Immature natural killer cell (primary cell): ENCODE results near the gene RNPC3. TPM values are rescaled to one million over a fixed set of nuclear protein-coding genes. Genes with fewer than 3 reads are reported as not detected.
A peak's percentile ranks its signal among the peaks of the same experiment; 100 is the strongest.
"Not testable (repeated sequence)": the region's sequence is repeated elsewhere in the genome, so short reads cannot be mapped to it uniquely, and the experiment has no call there.

Experiments used
- DNase-seq, 3 donors: peaks; one replicate each; pipeline ENCODE4 v3.0.0; 2022; ENCODE audit warnings: mixed read lengths in 1 of 3
- H3K27ac Mint-ChIP-seq, 6 donors: one replicate each; pipeline ENCODE4 v1.8.0; 2020; ENCODE audit warnings: mixed read lengths in 6 of 6, mild to moderate bottlenecking in 5 of 6, inconsistent platforms in 4 of 6, moderate library complexity in 3 of 6
- H3K27me3 Mint-ChIP-seq, 3 donors: one replicate each; pipeline ENCODE4 v1.8.0; 2020 to 2021; ENCODE audit warnings: low read depth in 3 of 3, mild to moderate bottlenecking in 3 of 3, mixed read lengths in 3 of 3, moderate library complexity in 3 of 3, inconsistent platforms in 1 of 3
- H3K36me3 Mint-ChIP-seq, 3 donors: one replicate each; pipeline ENCODE4 v1.8.0; 2020; ENCODE audit warnings: mixed read lengths in 3 of 3, inconsistent platforms in 2 of 3, mild to moderate bottlenecking in 2 of 3
- H3K4me1 Mint-ChIP-seq, 2 donors: one replicate each; pipeline ENCODE4 v1.8.0; 2020; ENCODE audit warnings: inconsistent platforms in 2 of 2, mild to moderate bottlenecking in 2 of 2, mixed read lengths in 2 of 2, moderate library complexity in 1 of 2
- H3K4me3 Mint-ChIP-seq, 5 donors: one replicate each; pipeline ENCODE4 v1.8.0; 2020; ENCODE audit warnings: mild to moderate bottlenecking in 5 of 5, mixed read lengths in 5 of 5, inconsistent platforms in 3 of 5, moderate library complexity in 3 of 5
- H3K9me3 Mint-ChIP-seq, 6 donors: one replicate each; pipeline ENCODE4 v1.8.0; 2020; ENCODE audit warnings: mild to moderate bottlenecking in 6 of 6, mixed read lengths in 6 of 6, inconsistent platforms in 4 of 6, moderate library complexity in 3 of 6
- polyA plus RNA-seq, 3 donors: library from polyadenylated mRNA; unstranded; fragments of 300-500 nt; fragmentation: Illumina TruSeq; gene quantifications; one replicate each; pipeline ENCODE4 v1.2.3, GENCODE V29; 2021

Gene RNPC3
- polyA plus RNA-seq, 3 donors from 2014 or later: 11.2 to 19.3 (median 11.7) TPM

DNA sequence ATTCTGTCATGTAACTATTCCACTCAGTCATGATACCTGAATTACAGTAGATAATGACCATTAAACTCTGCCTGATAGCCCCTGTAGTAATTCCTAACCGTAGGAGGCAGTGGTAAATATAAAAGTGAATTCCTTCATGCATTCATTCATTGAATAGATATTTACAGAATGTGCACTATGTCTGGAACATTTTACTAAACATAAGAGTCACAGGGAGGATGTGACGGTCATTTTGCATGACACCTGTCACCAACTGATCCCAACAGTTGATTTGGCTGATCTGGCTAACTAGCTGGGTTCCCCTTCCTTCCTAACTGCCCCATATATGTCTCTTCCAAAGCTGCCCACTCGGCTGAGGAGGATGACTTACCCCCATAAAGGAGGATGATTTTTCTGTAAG is 2.2 kb upstream of the RNPC3 start:
- no peaks in the 10 kb centered on the region for H3K9me3 Mint-ChIP-seq
- H3K27ac Mint-ChIP-seq: no peak overlapping the region
- no peak for DNase-seq
- H3K4me3 Mint-ChIP-seq: no peak overlapping the region
- H3K4me1 Mint-ChIP-seq: peaks cover 31 to 35% of the 10 kb centered on the region in 2 donors
- peaks cover 10 to 12% (median 10%) of the 10 kb centered on the region in 3 donors for H3K27me3 Mint-ChIP-seq
- peaks cover 0 to 5% (median 4%) of the 10 kb centered on the region in 3 donors for H3K36me3 Mint-ChIP-seq

DNA sequence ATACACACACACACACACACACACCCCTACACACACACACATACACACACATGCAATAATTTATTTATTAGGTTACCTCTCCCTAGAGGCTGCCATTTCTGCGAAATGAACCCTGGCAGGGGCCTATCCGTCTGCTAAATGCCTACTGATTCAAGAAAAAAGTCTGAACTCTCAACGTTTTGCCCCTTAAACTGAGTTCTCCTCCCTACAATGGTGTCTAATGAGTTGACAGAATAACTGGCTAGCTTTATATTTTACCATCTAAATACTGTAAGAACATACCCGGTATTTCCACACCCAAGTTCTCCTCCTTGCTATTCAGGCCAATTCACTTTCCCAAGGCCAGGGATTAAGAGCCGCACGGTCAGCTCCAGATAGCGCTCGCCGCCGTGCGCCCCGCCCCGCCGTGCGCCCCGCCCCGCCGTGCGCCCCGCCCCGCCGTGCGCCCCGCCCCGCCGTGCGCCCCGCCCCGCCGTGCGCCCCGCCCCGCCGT is 339 bp upstream of the RNPC3 start:
- H3K9me3 Mint-ChIP-seq: no peaks in the 10 kb centered on the region
- H3K36me3 Mint-ChIP-seq: peaks cover 0 to 8% (median 4%) of the 10 kb centered on the region in 3 donors
- peak overlapping the region; percentile 81 to 86 (median 84) for H3K4me3 Mint-ChIP-seq
- DNase-seq: peak in 1 of 3 donors; percentile 47
- H3K27me3 Mint-ChIP-seq: peaks cover 10 to 12% (median 10%) of the 10 kb centered on the region in 3 donors
- H3K27ac Mint-ChIP-seq: peak overlapping the region; percentile 52 to 96 (median 81)
- H3K4me1 Mint-ChIP-seq: peaks cover 42 to 52% of the 10 kb centered on the region in 2 donors

- Mint-ChIP-seq H3K4me1 (peaks cover 59 to 73% of the 10 kb centered on the region in 2 donors), H3K4me3 (peak overlapping the region; percentile 72 to 99 (median 98)), H3K36me3 (peaks cover 0 to 19% (median 13%) of the 10 kb centered on the region in 3 donors), H3K27ac (peak overlapping the region in 4 of 6 donors; percentile 47 to 96 (median 58)), H3K9me3 (no peaks in the 10 kb centered on the region), H3K27me3 (peaks cover 10 to 12% (median 10%) of the 10 kb centered on the region in 3 donors)
- DNase-seq: no peak
Measured at GRCh38 chr1:103527331-103527730, 1.8 kb downstream of the RNPC3 start.

- peaks cover 72 to 91% of the 10 kb centered on the region in 2 donors for H3K4me1 Mint-ChIP-seq
- no peak overlapping the region for H3K27ac Mint-ChIP-seq
- peaks cover 10% of the 10 kb centered on the region in 3 donors for H3K27me3 Mint-ChIP-seq
- DNase-seq: no peak
- H3K9me3 Mint-ChIP-seq: no peaks in the 10 kb centered on the region
- peaks cover 5 to 21% (median 19%) of the 10 kb centered on the region in 3 donors for H3K36me3 Mint-ChIP-seq
- H3K4me3 Mint-ChIP-seq: no peak overlapping the region
Measured at GRCh38 chr1:103529746-103530145, 4.2 kb downstream of the RNPC3 start.

DNA sequence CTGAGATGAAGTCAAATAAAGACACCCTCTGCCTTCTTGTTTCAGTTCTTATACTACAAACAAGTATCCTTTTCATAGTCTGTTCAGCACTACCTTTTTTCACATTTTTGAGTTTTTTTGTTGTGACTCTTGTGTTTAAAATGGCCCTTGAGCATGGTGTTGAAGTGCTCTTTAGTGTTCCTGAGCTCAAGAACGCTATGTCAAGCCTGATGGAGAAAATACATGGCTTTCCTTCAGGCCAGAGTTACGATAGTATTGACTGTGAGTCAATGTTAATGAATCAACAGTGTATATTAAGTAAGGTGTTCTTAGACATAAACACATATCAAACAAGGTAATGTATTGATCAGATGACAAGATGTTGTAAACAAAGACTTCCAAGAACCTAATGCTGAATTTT is 12.7 kb downstream of the RNPC3 start:
- no peak overlapping the region for H3K4me3 Mint-ChIP-seq
- peaks cover 25 to 46% (median 38%) of the 10 kb centered on the region in 3 donors for H3K36me3 Mint-ChIP-seq
- no peak overlapping the region for H3K27ac Mint-ChIP-seq
- peaks cover 8 to 21% of the 10 kb centered on the region in 2 donors for H3K4me1 Mint-ChIP-seq
- DNase-seq: no peak
- H3K27me3 Mint-ChIP-seq: no peaks in the 10 kb centered on the region
- H3K9me3 Mint-ChIP-seq: no peaks in the 10 kb centered on the region

DNA sequence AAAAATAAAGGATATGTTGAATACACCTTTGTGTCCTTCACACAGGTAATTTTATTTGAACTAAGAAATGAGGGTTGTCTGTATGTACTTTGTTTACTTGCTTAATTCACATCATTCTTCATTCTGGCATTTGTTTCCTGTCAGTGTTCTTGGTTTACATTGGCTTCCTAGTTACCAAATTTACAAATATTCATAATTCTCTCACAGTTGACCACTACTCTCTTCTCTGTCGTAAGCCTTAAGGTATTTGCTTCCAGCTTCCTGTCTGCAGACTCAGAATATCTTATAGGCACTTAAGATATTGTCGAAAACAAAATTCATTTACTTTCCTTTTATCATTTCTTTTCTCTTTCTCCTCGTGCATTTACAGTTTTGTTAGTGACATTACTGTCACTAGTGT is 15.9 kb downstream of the RNPC3 start:
- no peak for DNase-seq
- Mint-ChIP-seq H3K27me3 (no peaks in the 10 kb centered on the region), H3K4me1 (peaks cover 2 to 10% of the 10 kb centered on the region in 2 donors), H3K9me3 (no peaks in the 10 kb centered on the region), H3K27ac (no peak overlapping the region), H3K36me3 (peaks cover 25 to 50% (median 47%) of the 10 kb centered on the region in 3 donors), H3K4me3 (no peak overlapping the region)

DNA sequence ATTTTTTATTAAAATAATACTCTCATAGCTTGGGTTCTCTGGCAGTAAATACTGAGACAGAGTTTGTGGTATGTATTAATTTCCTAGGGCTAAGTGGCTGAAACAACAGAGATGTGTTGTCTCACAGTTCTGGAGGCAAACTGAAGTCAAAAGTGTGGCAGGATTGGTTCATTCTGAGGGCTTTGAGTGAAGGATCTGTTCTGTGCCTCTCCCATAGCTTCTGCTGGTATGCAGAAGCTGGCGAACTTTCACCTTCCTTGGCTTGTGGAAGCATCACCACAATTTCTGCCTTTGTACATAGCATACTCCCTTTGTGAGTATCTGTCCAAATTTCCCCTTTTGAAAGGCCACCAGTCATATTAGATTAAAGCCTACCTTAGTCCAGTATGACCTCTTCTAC is 21.0 kb downstream of the RNPC3 start:
- Mint-ChIP-seq H3K27me3 (peaks cover 0 to 5% (median 0%) of the 10 kb centered on the region in 3 donors), H3K4me1 (peaks cover 0 to 7% of the 10 kb centered on the region in 2 donors), H3K9me3 (no peaks in the 10 kb centered on the region), H3K36me3 (peaks cover 17 to 61% (median 57%) of the 10 kb centered on the region in 3 donors), H3K4me3 (no peak overlapping the region), H3K27ac (no peak overlapping the region)
- no peak for DNase-seq

DNA sequence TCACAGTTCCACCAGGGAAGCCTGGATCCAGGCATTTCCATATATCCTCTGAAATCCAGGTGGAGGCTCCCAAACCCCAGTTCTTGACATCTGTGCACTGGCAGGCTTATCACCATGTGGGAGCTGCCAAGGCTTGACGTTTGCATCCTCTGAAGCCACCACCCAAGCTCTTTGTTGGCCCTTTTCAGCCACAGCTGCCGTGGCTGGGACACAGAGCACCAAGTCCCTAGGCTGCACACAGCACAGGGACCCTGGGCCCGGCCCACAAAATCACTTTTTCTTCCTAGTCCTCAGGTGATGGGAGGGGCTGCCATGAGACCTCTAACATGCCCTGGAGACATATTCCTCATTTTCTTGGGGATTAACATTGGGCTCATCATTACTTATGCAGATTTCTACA is 22.3 kb downstream of the RNPC3 start:
- no peaks in the 10 kb centered on the region for H3K4me1 Mint-ChIP-seq
- H3K9me3 Mint-ChIP-seq: no peaks in the 10 kb centered on the region
- no peak overlapping the region for H3K4me3 Mint-ChIP-seq
- H3K36me3 Mint-ChIP-seq: peaks cover 9 to 58% (median 55%) of the 10 kb centered on the region in 3 donors
- peaks cover 0 to 5% (median 0%) of the 10 kb centered on the region in 3 donors for H3K27me3 Mint-ChIP-seq
- DNase-seq: no peak
- H3K27ac Mint-ChIP-seq: no peak overlapping the region

GRCh38 chr1:103560427-103560826 is 34.9 kb downstream of the RNPC3 start:
- no peak overlapping the region for H3K4me3 Mint-ChIP-seq
- DNase-seq: no peak
- H3K9me3 Mint-ChIP-seq: no peaks in the 10 kb centered on the region
- no peak overlapping the region for H3K27ac Mint-ChIP-seq
- H3K36me3 Mint-ChIP-seq: peaks cover 0 to 17% (median 4%) of the 10 kb centered on the region in 3 donors
- peaks cover 0 to 3% of the 10 kb centered on the region in 2 donors for H3K4me1 Mint-ChIP-seq
- H3K27me3 Mint-ChIP-seq: peaks cover 0 to 5% (median 2%) of the 10 kb centered on the region in 3 donors

- not testable (repeated sequence) for DNase-seq, H3K27ac Mint-ChIP-seq, H3K4me1 Mint-ChIP-seq, H3K27me3 Mint-ChIP-seq, H3K9me3 Mint-ChIP-seq, H3K4me3 Mint-ChIP-seq
- H3K36me3 Mint-ChIP-seq: peaks cover 0 to 10% (median 7%) of the 10 kb centered on the region in 3 donors
Measured at GRCh38 chr1:103561124-103561523, 35.6 kb downstream of the RNPC3 start.

- Mint-ChIP-seq H3K27ac (peak overlapping the region in 2 of 6 donors; percentile 8 to 9), H3K27me3 (peaks cover 0 to 3% (median 0%) of the 10 kb centered on the region in 3 donors), H3K4me1 (peaks cover 0 to 3% of the 10 kb centered on the region in 2 donors), H3K4me3 (no peak overlapping the region), H3K9me3 (no peaks in the 10 kb centered on the region), H3K36me3 (peaks cover 0 to 6% (median 4%) of the 10 kb centered on the region in 3 donors)
- DNase-seq: no peak
Measured at GRCh38 chr1:103561643-103562395, 36.3 kb downstream of the RNPC3 start.

- Mint-ChIP-seq H3K4me1 (peaks cover 0 to 3% of the 10 kb centered on the region in 2 donors), H3K36me3 (peaks cover 6 to 12% (median 7%) of the 10 kb centered on the region in 3 donors), H3K4me3 (no peak overlapping the region), H3K27ac (no peak overlapping the region), H3K9me3 (no peaks in the 10 kb centered on the region), H3K27me3 (peaks cover 0 to 3% (median 0%) of the 10 kb centered on the region in 3 donors)
- DNase-seq: no peak
Measured at GRCh38 chr1:103563056-103563455, 37.6 kb downstream of the RNPC3 start.

DNA sequence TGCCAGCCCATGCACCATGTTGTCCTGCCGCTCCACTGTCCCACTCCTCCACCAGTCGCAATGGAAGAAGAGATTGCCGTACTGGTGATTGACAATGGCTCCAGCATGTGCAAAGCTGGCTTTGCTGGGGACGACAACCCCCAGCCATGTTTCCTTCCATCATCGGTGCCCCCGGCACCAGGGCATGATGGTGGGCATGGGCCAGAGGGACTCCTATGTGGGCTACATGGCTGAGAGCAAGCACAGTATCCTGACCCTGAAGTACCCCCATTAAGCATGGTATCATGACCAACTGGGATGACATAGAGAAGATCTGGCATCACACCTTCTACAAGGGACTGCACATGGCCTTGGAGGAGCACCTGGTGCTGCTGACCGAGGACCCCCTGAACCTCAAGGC is 44.0 kb downstream of the RNPC3 start:
- no peaks in the 10 kb centered on the region for H3K9me3 Mint-ChIP-seq
- no peak for DNase-seq
- H3K27ac Mint-ChIP-seq: no peak overlapping the region
- no peak overlapping the region for H3K4me3 Mint-ChIP-seq
- H3K36me3 Mint-ChIP-seq: peaks cover 16 to 47% (median 31%) of the 10 kb centered on the region in 3 donors
- no peaks in the 10 kb centered on the region for H3K27me3 Mint-ChIP-seq
- H3K4me1 Mint-ChIP-seq: no peaks in the 10 kb centered on the region

DNA sequence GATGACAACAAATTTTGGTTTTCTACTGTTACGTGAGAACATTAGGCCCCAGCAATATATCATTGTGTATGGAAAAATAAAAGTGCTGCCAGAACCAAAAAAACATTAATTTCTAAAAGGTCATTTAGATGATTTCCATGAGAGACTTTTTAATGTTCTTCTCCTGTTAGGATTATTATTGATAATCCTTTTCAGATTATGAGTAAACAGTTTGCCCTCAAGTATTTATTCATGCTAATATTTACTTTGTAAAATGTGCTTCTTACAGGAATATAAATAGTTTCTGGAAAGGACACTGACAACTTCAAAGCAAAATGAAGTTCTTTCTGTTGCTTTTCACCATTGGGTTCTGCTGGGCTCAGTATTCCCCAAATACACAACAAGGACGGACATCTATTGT is 45.8 kb downstream of the RNPC3 start, which contains the start of gene AMY2B:
TSS of gene AMY2B (plus strand) at position 301 of the 400 bp plus-strand sequence. CDS start at position 315, 14 bp downstream.
- not testable (repeated sequence) for H3K9me3 Mint-ChIP-seq
- H3K36me3 Mint-ChIP-seq: peaks cover 21 to 55% (median 30%) of the 10 kb centered on the region in 3 donors

More for the DNA sequence above, 45.8 kb downstream of the RNPC3 start, which contains the start of gene AMY2B:
- not testable (repeated sequence) for H3K4me1 Mint-ChIP-seq, H3K4me3 Mint-ChIP-seq, DNase-seq, H3K27me3 Mint-ChIP-seq, H3K27ac Mint-ChIP-seq
